Endothelial cell of umbilical vein (primary cell): ENCODE results near the gene DIS3L2.

Source experiments
- EZH2 ChIP-seq: IDR thresholded peaks from 2 replicates; pipeline ENCODE4 v1.6.1; 2012; ENCODE audit warnings: borderline replicate concordance, low read depth, mild to moderate bottlenecking, moderate library complexity, low read length, inconsistent platforms; ENCODE audit not compliant: severe bottlenecking
- FOS ChIP-seq: IDR thresholded peaks from 2 replicates; pipeline ENCODE4 v1.6.1; 2011; ENCODE audit warnings: mild to moderate bottlenecking, low read length, moderate library complexity, borderline replicate concordance; ENCODE audit not compliant: insufficient read depth
- GATA2 ChIP-seq: IDR thresholded peaks from 2 replicates; pipeline ENCODE4 v1.7.0; 2011; ENCODE audit warnings: low read depth, mild to moderate bottlenecking, moderate library complexity, mixed read lengths, low read length; ENCODE audit not compliant: insufficient read length, insufficient read depth
- JUN ChIP-seq: IDR thresholded peaks from 2 replicates; pipeline ENCODE4 v1.6.1; 2011; ENCODE audit warnings: borderline replicate concordance, low read depth; ENCODE audit not compliant: insufficient read length, insufficient read depth
- MYC ChIP-seq: IDR thresholded peaks from one replicate; pipeline ENCODE4 v1.6.1; 2011; ENCODE audit warnings: mild to moderate bottlenecking, low read depth, low read length
- POLR2A ChIP-seq: IDR thresholded peaks from 2 replicates; pipeline ENCODE4 v1.6.1; 2012; ENCODE audit warnings: low read depth, mild to moderate bottlenecking, control low read depth, low read length
- POLR2AphosphoS5 ChIP-seq: IDR thresholded peaks from 2 replicates; pipeline ENCODE4 v1.6.1; 2012; ENCODE audit warnings: low read depth, mild to moderate bottlenecking, control low read depth, low read length, moderate library complexity; ENCODE audit not compliant: insufficient read depth
- TF ChIP-seq, protein P1 (sequence below), 2 donors: IDR thresholded peaks; 1 replicate in 1 of 2; 2 replicates in 1 of 2; pipeline ENCODE4 v1.5.1; 2011; ENCODE audit warnings: low read length in 2 of 2, mild to moderate bottlenecking in 2 of 2, moderate library complexity in 2 of 2, control low read depth in 1 of 2, inconsistent platforms in 1 of 2, low read depth in 1 of 2; ENCODE audit not compliant: insufficient read depth in 1 of 2; ENCODE audit errors: extremely low read depth in 1 of 2
- TF ChIP-seq, protein P2 (sequence below): IDR thresholded peaks from 2 replicates; pipeline ENCODE4 v1.6.1; 2011; ENCODE audit not compliant: insufficient read depth, insufficient read length

DNA sequence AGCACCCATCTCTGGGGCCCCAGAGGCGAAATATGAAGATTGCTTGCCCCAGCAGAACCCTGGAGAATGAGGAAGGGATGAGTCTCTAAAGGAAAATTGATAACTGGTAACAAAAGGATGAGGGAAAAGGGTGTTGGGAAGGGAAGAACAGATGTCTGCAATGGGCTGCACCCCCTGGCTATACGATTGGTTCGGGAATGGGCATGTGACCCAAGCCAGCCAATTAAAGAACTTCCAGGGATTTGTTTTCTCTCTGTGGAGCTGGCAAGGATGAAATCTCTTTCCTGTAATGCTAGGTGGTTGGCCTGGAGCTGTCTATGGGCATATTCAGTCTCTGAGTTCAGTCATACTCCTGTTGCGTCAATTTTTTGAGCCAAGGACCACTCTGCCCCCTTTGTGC lies 22.5 kb upstream of the DIS3L2 start:
- TF ChIP-seq POLR2AphosphoS5 (no peak), POLR2A (no peak), FOS (no peak), MYC (no peak), JUN (no peak), EZH2 (no peak), GATA2 (no peak)
- TF ChIP-seq, protein P1, sequence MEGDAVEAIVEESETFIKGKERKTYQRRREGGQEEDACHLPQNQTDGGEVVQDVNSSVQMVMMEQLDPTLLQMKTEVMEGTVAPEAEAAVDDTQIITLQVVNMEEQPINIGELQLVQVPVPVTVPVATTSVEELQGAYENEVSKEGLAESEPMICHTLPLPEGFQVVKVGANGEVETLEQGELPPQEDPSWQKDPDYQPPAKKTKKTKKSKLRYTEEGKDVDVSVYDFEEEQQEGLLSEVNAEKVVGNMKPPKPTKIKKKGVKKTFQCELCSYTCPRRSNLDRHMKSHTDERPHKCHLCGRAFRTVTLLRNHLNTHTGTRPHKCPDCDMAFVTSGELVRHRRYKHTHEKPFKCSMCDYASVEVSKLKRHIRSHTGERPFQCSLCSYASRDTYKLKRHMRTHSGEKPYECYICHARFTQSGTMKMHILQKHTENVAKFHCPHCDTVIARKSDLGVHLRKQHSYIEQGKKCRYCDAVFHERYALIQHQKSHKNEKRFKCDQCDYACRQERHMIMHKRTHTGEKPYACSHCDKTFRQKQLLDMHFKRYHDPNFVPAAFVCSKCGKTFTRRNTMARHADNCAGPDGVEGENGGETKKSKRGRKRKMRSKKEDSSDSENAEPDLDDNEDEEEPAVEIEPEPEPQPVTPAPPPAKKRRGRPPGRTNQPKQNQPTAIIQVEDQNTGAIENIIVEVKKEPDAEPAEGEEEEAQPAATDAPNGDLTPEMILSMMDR (IDR thresholded peaks at IDR 0.05; ENCODE audit: extremely low read depth in 1 of 2, insufficient read depth in 1 of 2, low read depth in 1 of 2, low read length in 2 of 2): no peak
- TF ChIP-seq, protein P2, sequence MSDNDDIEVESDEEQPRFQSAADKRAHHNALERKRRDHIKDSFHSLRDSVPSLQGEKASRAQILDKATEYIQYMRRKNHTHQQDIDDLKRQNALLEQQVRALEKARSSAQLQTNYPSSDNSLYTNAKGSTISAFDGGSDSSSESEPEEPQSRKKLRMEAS: no peak
